HTR-8/SVneo (cell line): ENCODE results near the gene KANSL1L.

ENCODE experiments used
- DNase-seq: peaks from one replicate; pipeline ENCODE4 v3.0.0; 2011; ENCODE audit warnings: low spot score, mixed read lengths; ENCODE audit not compliant: insufficient read length
- FAIRE-seq: peaks from 2 replicates; lab custom pipeline; 2011; peaks lifted over from hg19 to GRCh38; lab: Jason Lieb, UNC

KANSL1L gene

GRCh38 chr2:210092791-210093190 lies 78.4 kb downstream of the KANSL1L start:
- FAIRE-seq (no peak), DNase-seq (no peak)

GRCh38 chr2:210086930-210087329 lies 84.3 kb downstream of the KANSL1L start:
- no peak for FAIRE-seq

GRCh38 chr2:210086292-210086691 lies 84.9 kb downstream of the KANSL1L start:
- no peak for DNase-seq
- FAIRE-seq, result no peak

More at GRCh38 chr2:210086930-210087329, 84.3 kb downstream of the KANSL1L start:
- DNase-seq, result no peak

- FAIRE-seq, result no peak
- peak; percentile 11 for DNase-seq
Measured at GRCh38 chr2:210072922-210073509, 98.2 kb downstream of the KANSL1L start.

GRCh38 chr2:210072493-210072892 lies 98.7 kb downstream of the KANSL1L start:
- FAIRE-seq (no peak), DNase-seq (no peak)

GRCh38 chr2:210063306-210063705 lies 107.9 kb downstream of the KANSL1L start:
- FAIRE-seq (no peak), DNase-seq (no peak)

- FAIRE-seq, result no peak
Measured at GRCh38 chr2:210055825-210056224, 115.4 kb downstream of the KANSL1L start.

GRCh38 chr2:210054696-210055095 lies 116.5 kb downstream of the KANSL1L start:
- FAIRE-seq (no peak), DNase-seq (no peak)

More at GRCh38 chr2:210055825-210056224, 115.4 kb downstream of the KANSL1L start:
- DNase-seq, result no peak

- DNase-seq (no peak), FAIRE-seq (no peak)
Measured at GRCh38 chr2:210050885-210051284, 120.3 kb downstream of the KANSL1L start.

GRCh38 chr2:210049831-210050230 lies 121.4 kb downstream of the KANSL1L start:
- FAIRE-seq (no peak), DNase-seq (no peak)

- DNase-seq (no peak), FAIRE-seq (no peak)
Measured at GRCh38 chr2:210046851-210047500, 124.2 kb downstream of the KANSL1L start.

GRCh38 chr2:210038078-210038477 lies 133.1 kb downstream of the KANSL1L start:
- FAIRE-seq (no peak), DNase-seq (no peak)

GRCh38 chr2:210035679-210036078 lies 135.5 kb downstream of the KANSL1L start:
- FAIRE-seq (no peak), DNase-seq (no peak)

- DNase-seq (no peak), FAIRE-seq (no peak)
Measured at GRCh38 chr2:210034087-210034683, 137.0 kb downstream of the KANSL1L start.

GRCh38 chr2:210028178-210028577 lies 143.0 kb downstream of the KANSL1L start:
- DNase-seq (no peak), FAIRE-seq (no peak)

GRCh38 chr2:210027608-210028007 lies 143.6 kb downstream of the KANSL1L start:
- no peak for FAIRE-seq

GRCh38 chr2:210022824-210023223 lies 148.4 kb downstream of the KANSL1L start:
- no peak for DNase-seq
- no peak for FAIRE-seq

More at GRCh38 chr2:210027608-210028007, 143.6 kb downstream of the KANSL1L start:
- DNase-seq, result no peak

GRCh38 chr2:210020138-210020537 lies 151.1 kb downstream of the KANSL1L start:
- FAIRE-seq (no peak), DNase-seq (no peak)

- DNase-seq (no peak), FAIRE-seq (no peak)
Measured at GRCh38 chr2:210009896-210010295, 161.3 kb downstream of the KANSL1L start.

GRCh38 chr2:210009126-210009525 lies 162.1 kb downstream of the KANSL1L start:
- FAIRE-seq, result no peak
- DNase-seq, result no peak

GRCh38 chr2:210007895-210008294 lies 163.3 kb downstream of the KANSL1L start:
- FAIRE-seq (no peak), DNase-seq (no peak)
